G401 (cell line): Measurements from ENCODE around the gene DIP2C. TPM values are rescaled to one million over a fixed set of nuclear protein-coding genes. Genes with fewer than 3 reads are reported as not detected.
"Not testable (repeated sequence)": the region's sequence is repeated elsewhere in the genome, so short reads cannot be mapped to it uniquely, and the experiment has no call there.

Experiments used
- DNase-seq: peaks from one replicate; pipeline ENCODE4 v3.0.0-alpha.2; 2015; ENCODE audit warnings: low spot score
- in situ Hi-C: cut with HindIII; loops from 2 replicates; pipeline ENCODE4 v1.10.0; 2016; ENCODE audit warnings: low sequenced_read_pairs, mixed read lengths
- total RNA-seq: library from RNA; depleted of rRNA; stranded (reverse); fragments of >200 nt; shearing (Covaris generic); gene quantifications from 2 replicates; pipeline ENCODE4 v1.2.3, GENCODE V29; 2014

The DIP2C gene
- total RNA-seq, 1 experiment from 2014 or later = 9.0 TPM

DNA sequence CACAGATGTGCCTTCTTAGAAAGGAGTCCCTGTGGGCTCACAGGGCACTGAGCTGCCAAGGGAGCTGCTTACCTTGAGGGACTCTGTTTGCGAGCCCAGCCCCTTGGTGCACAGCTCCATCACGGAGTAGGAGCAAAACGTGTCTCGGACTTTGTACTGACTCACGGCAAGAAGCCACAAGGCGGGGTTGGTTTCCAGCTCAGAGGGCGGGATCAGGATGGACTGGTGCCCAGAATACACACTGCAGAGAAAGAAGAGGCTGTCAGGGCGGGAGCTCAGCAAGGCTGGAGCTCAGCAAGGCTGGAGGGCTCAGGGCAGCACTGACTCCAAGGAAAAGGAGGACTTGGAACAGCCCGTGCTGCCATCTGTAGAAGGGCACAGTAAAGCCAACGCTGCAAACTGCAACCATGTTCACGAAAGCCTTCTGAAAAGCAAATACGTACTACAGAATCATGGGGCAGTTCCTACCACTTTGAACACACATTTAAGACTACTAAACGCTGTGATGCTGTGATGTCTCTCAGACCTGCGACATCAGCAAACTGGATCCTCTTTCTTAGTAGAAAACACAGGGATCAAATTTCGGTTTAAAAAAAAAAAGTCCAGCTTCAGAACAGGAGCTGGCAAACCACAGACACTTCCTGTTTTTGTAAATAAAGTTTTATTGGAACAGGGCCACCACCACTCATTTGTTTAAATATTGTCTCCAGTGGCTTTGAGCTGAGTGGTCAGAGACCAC is 359.9 kb downstream of the DIP2C start:
- in situ Hi-C loops = no loop called here
- peak; percentile 96 for DNase-seq

DNA sequence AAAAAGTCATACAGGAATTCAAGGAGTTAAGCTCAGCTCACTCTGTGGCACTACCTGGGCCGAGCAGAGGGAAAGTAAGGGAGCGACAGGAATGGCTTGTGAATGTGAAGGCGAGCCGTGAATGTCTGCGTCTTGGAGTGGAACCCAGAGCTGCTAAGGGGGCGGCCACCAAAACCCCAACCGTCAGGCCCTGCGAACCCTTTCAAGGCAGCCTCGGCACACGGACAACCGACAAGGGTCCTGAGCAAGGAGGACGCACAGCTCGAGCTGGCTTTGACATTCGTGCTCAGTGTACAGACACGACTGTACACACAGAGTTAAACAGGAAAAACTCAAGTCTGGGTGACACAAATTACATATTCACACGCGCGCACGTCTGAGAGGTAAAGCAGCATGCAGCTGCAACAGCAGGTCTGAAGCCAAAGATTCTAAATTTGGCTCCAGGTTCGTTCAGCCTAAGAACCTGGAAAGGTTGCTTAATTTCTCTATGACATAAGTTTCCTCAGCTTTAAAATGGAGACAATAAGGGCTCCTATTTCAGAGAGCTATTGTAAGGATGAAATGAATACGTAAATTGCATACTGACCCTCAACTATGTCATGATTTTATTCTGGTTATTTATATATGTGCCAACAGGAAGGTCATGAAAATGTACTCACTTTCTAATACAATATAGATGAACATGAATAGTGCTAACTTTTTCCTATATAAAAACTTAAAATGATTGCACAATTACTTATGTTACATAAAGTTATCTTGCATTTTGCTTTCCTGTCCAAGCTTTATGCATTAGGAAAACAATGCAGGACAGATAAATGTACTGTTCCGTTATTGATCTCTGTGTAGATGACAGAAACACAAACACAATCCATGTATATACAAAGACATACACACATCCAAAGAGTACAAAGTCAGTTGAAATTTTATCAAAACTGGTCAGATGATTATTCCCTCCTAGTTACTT is 361.3 kb downstream of the DIP2C start:
- DNase-seq = no peak
- in situ Hi-C loops = no loop called here

DNA sequence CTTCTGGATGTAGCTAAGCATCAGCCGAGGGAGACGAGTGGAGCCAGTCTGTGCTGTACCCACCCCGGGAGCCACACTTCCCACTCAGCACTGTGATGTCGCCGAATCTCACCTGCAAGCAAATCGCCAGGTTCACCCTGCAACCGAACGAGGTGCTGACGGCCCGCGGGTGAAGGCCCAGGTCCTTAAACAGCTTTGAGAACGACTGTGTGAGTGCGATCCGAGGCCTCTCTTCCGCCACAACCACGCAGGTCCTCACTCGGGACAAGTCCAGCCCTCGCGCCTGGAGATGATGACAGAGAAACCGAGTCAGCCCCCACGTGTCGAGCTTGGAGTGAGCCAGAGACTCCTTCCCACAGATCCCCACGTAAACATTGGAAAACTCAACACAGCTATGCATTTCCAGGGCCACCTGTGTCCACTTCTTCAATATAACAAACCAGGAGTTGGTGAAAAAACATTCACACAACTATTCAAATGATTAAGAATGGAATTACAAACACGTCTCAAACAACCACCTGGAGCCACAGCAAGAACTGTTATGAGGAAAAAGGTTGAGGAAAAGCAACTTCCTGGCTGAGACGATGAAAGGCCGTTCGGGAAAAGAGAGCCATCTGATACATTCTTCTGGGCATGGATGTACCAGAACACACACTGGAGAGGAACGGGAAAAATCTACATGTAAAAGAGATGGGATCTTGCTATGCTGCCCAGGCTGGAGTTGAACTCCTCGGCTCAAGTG is 362.4 kb downstream of the DIP2C start:
- no peak for DNase-seq
- in situ Hi-C loops = no loop called here

DNA sequence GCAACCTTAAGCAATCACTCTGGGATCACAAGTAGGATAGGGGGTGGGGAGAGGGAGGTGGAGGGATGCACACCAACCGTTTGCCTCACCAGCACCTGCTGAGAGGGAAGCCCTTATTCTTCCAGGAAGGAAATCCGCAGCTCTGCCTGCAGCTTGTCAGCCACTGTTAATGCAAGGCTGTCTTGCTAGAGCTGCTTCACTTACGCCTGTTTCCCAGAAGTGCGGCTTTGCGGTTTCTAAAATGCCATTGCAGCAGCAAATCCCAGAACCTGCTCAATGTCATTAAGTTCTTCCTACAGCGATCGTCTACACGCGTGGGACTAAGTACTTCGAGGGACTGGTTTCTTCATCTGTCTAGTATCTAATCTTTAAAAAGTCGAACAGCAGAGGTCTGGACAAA is 363.1 kb downstream of the DIP2C start:
- in situ Hi-C loops = no loop called here
- no peak for DNase-seq

DNA sequence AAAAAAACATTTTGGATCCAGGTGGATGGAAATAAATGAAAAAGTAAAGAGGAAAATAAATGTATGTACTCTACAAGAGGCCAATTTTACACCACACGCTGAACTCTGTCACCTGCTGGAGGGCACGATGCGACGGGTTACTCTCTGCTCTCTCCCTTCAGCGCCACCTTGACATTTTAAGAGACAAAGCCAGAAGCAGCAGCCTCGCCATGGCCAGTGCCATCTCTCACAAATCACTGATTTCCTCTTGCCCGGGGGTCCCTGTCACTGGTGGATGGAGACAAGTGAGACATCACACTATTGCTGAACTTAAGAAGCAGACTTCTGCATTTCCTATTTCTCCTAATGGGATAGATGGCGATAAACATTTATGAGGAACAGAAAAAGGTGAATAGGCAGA is 364.2 kb downstream of the DIP2C start:
- in situ Hi-C loops = no loop called here
- DNase-seq = no peak

DNA sequence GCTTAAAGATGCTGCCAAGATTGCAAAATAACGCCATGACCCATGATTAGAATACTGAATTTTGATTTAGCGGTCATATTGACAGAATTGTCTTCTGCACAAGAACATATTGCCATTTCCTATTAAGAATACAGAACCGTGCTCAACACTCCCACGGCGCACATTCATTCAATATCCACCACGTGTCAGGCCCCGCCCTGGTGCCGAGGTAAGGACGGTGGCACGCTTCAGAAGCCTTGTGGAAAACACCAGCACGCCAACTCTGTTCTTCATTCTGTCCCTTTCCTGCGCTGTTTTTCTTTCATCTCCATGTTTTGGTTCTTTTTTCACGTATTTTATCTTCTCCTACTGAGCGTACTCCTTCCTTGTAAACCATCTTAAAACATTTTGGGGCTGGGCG is 364.9 kb downstream of the DIP2C start:
- DNase-seq = no peak
- in situ Hi-C loops = no loop called here

DNA sequence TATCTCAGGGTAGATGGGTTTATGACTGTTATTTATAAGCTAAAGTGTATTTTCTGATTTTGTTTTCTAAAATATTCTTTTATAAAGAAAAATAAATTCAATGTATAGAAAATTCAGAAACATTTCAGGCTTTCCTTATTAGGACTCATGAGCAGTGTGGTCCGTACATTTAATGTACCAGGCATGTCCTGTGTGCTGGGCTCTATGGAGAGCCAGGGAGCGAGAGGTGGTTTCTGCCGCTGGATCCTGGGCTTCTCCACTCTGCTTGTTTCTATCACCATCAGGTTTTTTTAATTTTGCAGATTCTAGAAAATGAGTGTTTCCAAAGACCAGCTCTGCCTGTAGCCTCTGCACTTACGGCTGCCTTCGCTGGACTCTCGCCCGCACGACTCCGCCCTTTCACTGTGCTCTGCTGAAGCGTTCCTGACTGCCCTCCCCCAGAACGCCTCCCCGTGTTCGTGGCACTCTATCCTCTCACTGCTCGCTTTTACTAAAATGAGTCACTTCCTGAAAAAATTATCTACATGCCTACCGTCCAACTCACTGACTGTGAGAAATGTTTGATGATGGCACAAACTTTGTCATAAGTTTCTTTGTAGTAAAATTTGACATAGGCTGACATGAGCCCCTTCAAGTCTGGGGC is 365.7 kb downstream of the DIP2C start:
- in situ Hi-C loops = no loop called here
- no peak for DNase-seq

DNA sequence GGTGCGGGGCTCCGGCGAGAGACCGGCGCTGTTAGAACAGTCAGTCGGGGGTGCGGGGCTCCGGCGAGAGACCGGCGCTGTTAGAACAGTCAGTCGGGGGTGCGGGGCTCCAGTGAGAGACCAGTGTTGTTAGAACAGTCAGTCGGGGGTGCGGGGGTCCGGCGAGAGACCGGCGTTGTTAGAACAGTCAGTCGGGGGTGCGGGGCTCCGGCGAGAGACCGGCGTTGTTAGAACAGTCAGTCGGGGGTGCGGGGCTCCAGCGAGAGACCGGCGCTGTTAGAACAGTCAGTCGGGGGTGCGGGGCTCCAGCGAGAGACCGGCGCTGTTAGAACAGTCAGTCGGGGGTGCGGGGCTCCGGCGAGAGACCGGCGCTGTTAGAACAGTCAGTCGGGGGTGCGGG is 366.4 kb downstream of the DIP2C start:
- in situ Hi-C loops, DNase-seq: not testable (repeated sequence)

DNA sequence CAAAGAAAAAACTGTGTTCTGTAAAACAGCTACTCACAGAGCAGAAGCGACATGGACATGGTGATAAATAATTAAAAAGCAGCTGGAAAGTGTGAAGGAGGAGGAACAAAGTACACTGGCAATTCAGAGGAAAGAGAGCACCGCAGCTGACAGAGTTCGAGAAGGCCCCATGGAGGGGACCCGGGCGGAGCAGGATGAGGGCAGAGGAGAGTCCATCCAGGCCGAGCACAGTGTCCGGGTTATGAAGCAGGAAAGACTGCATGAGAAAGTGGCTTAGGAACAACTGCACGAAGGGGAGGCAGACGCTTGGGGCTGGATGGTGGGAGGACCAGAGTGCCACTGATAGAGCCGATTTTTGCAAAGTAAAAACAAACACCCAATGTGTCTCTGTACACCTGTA is 368.7 kb downstream of the DIP2C start:
- in situ Hi-C loops = no loop called here
- DNase-seq = no peak

DNA sequence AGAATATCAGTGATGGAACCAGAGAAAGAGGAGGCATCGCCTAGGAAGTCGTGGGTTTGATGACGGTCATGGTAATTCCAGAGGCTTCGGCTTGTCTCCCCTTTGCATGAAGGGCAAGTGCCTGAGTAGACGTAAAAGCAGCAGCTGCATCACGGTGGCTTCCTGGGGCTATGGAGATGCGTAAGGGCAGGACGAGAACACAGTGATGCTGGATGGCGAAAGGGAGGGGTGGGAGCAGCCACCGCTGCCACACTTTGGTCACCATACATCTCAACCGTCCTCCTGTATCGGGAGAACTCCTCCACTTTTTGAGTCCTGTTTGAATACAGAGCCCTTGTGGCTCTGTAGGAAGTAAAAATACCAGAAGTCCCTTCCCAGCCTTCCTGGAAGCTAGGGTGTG is 371.5 kb downstream of the DIP2C start:
- DNase-seq = no peak
- in situ Hi-C loops = no loop called here

DNA sequence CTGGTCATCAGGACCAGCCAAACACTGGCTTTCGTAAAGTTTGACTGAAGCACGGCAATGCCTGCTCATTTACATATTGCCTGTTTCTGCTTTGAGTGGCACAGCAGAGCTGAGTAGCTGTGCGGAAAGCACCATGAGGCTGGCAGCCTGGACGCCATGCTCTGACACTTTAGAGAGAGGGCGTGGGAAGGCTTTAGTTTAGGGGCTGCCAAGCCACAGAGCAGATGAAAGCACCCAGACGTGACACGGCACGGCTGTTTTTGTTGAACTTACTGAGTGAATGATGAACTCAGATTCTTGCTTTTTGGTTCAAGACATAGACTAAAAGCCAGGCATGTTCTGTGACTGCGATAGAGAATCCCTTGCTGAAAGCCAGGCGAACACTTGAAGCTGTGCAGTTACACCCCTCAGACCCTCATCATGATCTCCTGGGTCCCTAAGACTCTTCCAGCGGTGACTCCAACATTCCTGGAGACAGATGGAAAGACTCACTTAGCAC is 372.1 kb downstream of the DIP2C start:
- no peak for DNase-seq
- in situ Hi-C loops = no loop called here

DNA sequence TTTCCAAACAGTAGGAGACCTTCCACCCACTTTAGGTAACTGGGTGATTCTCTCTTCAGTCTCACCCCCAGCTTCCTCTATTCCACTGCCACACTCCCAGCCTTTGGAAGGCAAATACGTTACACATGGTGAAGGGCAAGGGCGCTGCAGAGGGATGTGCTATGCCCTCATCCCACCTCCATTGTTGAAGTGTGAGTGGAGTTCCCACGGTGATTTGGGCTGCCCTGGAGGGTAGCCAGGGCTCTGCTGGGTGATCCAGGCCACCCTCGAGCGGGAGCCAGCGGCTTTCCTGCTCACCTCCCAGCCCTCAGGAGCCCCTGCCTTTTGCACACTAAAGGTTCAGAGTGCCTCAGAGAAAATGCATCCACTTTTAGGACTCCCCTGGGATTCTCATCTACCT is 373.1 kb downstream of the DIP2C start:
- in situ Hi-C loops = no loop called here
- no peak for DNase-seq

DNA sequence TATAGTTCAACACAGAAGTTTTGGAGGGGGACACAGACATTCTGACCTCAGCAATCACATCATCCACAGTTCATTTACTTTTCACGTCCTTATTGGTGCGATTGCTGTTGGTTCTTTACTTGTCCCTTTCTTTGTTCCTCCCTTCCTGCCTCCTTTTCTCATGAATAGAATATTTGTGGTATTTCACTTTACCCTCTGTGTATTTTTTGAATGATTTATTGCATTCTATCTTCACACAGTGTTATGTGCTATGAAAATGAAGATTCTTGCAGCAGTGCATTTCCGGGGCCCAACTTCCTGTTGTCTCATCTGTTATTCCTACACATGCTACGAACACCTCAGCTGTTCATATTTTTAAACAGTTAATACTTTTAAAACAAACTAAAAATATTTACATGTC is 374.6 kb downstream of the DIP2C start:
- in situ Hi-C loops = no loop called here

DNA sequence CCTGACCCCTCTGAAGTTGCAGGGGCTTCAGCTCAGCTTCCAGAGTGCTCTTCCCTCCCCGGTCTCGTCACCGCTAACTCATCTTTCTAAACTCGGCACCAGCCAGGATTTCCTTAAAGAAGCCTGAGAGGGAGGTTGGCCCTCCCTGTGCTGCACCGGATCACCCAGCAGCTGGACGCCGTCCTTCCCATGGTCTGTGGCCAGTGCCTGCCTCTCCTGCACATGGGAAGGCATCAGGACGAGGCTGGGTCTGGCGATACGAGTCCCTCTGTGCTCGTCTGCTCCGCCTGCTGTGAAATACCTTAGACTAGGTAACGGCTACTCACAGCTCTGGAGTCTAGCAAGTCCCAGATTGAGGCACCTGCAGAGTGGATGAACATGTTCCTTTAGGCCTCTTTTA is 375.1 kb downstream of the DIP2C start:
- in situ Hi-C loops = no loop called here
- no peak for DNase-seq

More for the DNA sequence above, 374.6 kb downstream of the DIP2C start:
- no peak for DNase-seq

DNA sequence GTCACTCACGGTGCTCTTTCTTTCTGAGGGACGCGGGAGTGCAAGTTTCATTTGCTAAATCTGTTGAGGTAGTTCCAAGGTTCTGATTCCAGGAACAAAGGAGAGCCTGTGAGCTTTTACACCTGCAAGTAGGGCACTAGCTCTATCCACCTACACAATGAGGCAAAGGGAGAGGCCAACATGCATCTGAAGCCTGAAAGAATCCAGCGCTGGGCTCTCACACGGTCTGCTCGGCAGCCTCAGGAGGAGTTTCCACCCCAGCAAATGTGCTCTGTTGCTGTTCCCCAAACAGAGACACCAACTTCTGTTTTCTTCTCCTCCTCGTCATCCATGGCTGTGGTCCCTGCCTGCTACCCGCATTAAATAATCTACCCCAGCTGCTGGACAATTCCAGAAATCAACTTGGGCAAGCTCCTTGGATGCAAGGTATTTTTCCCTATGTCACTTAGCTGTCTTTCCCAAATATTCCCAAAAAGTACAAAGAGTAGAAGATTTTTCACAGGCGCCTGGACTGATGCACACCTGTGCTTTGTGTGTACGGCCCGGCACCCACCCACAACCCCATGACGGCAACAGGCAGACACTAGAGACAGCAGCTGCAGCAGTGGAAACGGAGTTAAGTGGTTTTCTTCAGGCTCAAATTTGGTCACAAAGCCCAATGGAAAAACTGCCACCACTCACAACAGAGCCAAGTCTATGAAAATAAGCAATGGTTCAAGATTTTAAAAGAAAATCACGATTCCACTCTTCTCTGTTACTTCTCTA is 377.4 kb downstream of the DIP2C start:
- DNase-seq = no peak
- in situ Hi-C loops = no loop called here

DNA sequence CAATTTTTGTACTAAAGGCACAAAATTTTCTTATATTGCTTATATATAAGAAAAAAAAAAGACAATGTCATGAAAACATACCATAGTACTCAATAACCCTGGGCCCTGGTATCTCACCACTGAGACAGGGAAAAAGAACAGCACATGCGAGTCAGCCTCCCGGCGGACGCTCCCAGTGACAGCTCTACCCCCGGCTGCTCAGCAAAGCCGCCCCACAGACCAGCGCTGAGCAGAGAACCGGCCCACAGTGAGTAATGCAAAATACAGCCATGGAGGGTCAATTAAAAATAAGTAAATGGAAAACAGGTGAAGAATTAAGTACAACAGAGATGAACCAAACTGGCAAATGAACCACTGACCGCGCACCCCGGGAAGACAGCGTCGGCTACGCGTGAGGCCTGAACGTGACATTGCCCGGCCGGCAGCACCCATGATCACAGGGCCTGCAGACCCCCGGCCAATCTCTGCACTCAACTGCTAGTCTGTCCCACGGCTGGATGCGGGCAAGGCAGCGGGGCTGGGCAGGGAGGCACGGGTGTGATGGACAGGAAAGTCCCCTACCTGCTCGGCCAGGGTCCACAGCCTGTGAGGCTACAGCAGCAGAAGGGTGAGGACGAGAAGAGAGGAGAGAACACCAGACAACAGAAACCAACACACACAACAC is 378.4 kb downstream of the DIP2C start:
- in situ Hi-C loops = no loop called here
- no peak for DNase-seq

DNA sequence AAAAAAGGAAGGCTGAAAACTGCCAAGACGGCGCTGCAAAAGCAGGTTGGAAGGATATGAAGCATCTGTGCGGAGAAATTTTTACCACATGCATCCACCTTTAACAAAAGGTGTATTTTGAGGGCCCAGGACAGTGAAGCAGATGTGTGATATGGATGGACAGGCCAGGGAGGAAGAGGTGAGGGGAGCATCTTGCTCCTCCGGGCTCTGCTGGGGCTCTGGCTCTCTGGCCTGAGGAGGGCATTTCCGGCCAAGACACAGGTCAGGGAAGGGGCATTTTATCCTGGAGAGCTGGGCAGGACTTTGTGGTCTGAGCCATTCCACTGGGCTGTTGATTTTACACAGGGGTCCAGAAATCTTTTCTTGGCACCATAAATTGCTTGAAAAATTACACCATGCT is 379.1 kb downstream of the DIP2C start:
- in situ Hi-C loops = no loop called here
- no peak for DNase-seq

DNA sequence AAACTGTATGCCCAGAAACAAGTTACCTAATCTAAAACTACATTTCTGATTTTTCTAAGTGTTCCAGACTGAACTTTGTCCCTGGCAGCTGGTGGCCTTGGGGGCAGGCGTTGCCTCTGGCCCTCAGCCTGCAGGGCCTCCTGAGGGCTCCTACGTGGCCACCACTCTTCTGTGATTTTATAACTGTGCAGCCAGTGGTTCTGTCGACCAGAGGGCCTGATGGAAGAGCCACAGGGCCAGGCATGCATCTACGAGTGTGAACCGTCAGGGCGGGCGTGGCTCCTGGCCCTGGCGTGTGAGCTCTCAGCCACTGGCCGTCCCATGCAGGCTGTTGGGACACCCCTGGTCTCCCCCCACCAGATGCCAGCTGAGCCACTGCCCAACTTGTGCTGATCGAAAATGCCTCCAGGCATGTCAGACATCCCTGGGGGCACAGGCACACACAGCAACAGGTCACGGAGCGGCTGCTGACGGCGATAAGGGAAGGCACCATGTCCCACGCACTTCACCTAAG is 380.8 kb downstream of the DIP2C start:
- in situ Hi-C loops = no loop called here
- DNase-seq = no peak
